ENCODE measurements around the gene ZYG11A.

- TF ChIP-seq CTCF (IDR thresholded peaks at IDR 0.05; ENCODE audit: control extremely low read depth in 1 of 3, insufficient read depth in 1 of 3, low read depth in 1 of 3, low read length in 3 of 3) (no peak), EZH2 (IDR thresholded peaks at IDR 0.05; ENCODE audit: low read depth, low read length, severe bottlenecking) (no peak), USF2 (IDR thresholded peaks at IDR 0.05; ENCODE audit: low read length) (no peak), CHD2 (IDR thresholded peaks at IDR 0.05; ENCODE audit: low read length) (no peak), POLR2A (IDR thresholded peaks at IDR 0.05; ENCODE audit: control extremely low read depth in 1 of 2, low read depth in 2 of 2, low read length in 2 of 2) (no peak), CBX5 (IDR thresholded peaks at IDR 0.05; ENCODE audit: low read depth, low read length) (no peak), KDM1A (IDR thresholded peaks at IDR 0.05; ENCODE audit: borderline replicate concordance, low read length) (no peak), SIRT6 (IDR thresholded peaks at IDR 0.05; ENCODE audit: low read length) (no peak), JUND (IDR thresholded peaks at IDR 0.05; ENCODE audit: low read length) (no peak), SIN3A (conservative IDR thresholded peaks at IDR 0.05 in 1 of 2, IDR thresholded peaks at IDR 0.05 in 1 of 2; ENCODE audit: low read depth in 1 of 2, low read length in 2 of 2) (no peak), ZNF274 (IDR thresholded peaks at IDR 0.05; ENCODE audit: borderline replicate concordance, extremely low read depth, low read length) (no peak), YY1 (IDR thresholded peaks at IDR 0.05; ENCODE audit: low read depth, low read length) (no peak), POU5F1 (IDR thresholded peaks at IDR 0.05; ENCODE audit: low read depth, low read length) (no peak)
These were observed 86.5 kb downstream of the ZYG11A start for GRCh38 chr1:52929019-52929418.
